ENCODE measurements around the gene STAB2.

- TF ChIP-seq CTCF (IDR thresholded peaks at IDR 0.05) (no peak), POLR2A (IDR thresholded peaks at IDR 0.05) (no peak)
Observed at GRCh38 chr12:103728323-103728722, 141.2 kb downstream of the STAB2 start.

All from right lobe of liver (tissue), 4 donors.